Lower lobe of right lung (tissue), 2 donors: ENCODE measurements around the gene HES1. TPM values are rescaled to one million over a fixed set of nuclear protein-coding genes. Genes with fewer than 3 reads are reported as not detected.

ENCODE experiments used
- ATAC-seq, 2 donors: fragments of 200-7000 bp; cut with Tn5 transposase; one replicate each; pipeline ENCODE4 v1.9.1; 2020 to 2022; ENCODE audit warnings: mild to moderate bottlenecking in 2 of 2, moderate library complexity in 2 of 2
- DNase-seq: peaks from one replicate; pipeline ENCODE4 v3.0.0-alpha.2; 2020
- H3K27ac ChIP-seq: fragments of 200-600 bp; one replicate; pipeline ENCODE4 v1.8.0; 2022
- H3K27me3 ChIP-seq: fragments of 200-600 bp; one replicate; pipeline ENCODE4 v1.8.0; 2022; ENCODE audit warnings: low read depth
- H3K36me3 ChIP-seq: fragments of 200-600 bp; one replicate; pipeline ENCODE4 v1.8.0; 2022; ENCODE audit warnings: mild to moderate bottlenecking
- H3K4me1 ChIP-seq: fragments of 200-600 bp; one replicate; pipeline ENCODE4 v1.8.0; 2022
- H3K4me3 ChIP-seq: fragments of 200-600 bp; one replicate; pipeline ENCODE4 v1.8.0; 2022; ENCODE audit warnings: mild to moderate bottlenecking
- H3K9me3 ChIP-seq: fragments of 200-600 bp; one replicate; pipeline ENCODE4 v1.8.0; 2022
- CTCF ChIP-seq: fragments of 200-600 bp; IDR thresholded peaks from one replicate; pipeline ENCODE4 v1.8.0; 2022; ENCODE audit warnings: antibody characterized with exemption, mild to moderate bottlenecking
- intact Hi-C: fragments of 100-400 bp; cut with DNase I; formaldehyde crosslinking; loops from one replicate; pipeline ENCODE4 v1.11.0; 2022
- total RNA-seq: library from RNA; stranded (reverse); fragmentation: NEBNext Ultra II Directional; extraction: Animal tissue kit (Norgen Biotek cat#: 25700); gene quantifications from one replicate; pipeline ENCODE4 v1.2.1, GENCODE V29; 2021
- donor health status: DM: no; HTN: yes; CAD: no; lungs with severe emphysema.

HES1 gene
- total RNA-seq, 1 donor from 2014 or later = 29.5 TPM

- no peak for TF ChIP-seq CTCF
- peaks cover 47% of the 10 kb centered on the region for H3K4me1 ChIP-seq
- ATAC-seq (peak; percentile 1 to 31), DNase-seq (peak; percentile 74)
- H3K36me3 ChIP-seq = no peaks in the 10 kb centered on the region
- peak overlapping the region; percentile 95 for H3K27ac ChIP-seq
- H3K27me3 ChIP-seq = peaks cover 4% of the 10 kb centered on the region
- H3K9me3 ChIP-seq = no peaks in the 10 kb centered on the region
- peak overlapping the region; percentile 45 for H3K4me3 ChIP-seq
- intact Hi-C loops = loop anchor here (10.0 kb wide), 1 partner anchor 174 kb away; no protein-coding TSS in a partner anchor
These were observed 4.8 kb downstream of the HES1 start for GRCh38 chr3:194140520-194141414.

GRCh38 chr3:194141415-194142155, 5.6 kb downstream of the HES1 start:
- Histone ChIP-seq H3K36me3 (no peaks in the 10 kb centered on the region), H3K27me3 (peaks cover 4% of the 10 kb centered on the region), H3K4me3 (peak overlapping the region; percentile 45), H3K4me1 (peaks cover 45% of the 10 kb centered on the region), H3K27ac (peak overlapping the region; percentile 95), H3K9me3 (no peaks in the 10 kb centered on the region)
- intact Hi-C loops = loop anchor here (10.0 kb wide), 1 partner anchor 173 kb away; no protein-coding TSS in a partner anchor
- no peak for TF ChIP-seq CTCF
- peak; percentile 95 for DNase-seq
- peak; percentile 85 to 93 for ATAC-seq

GRCh38 chr3:194142156-194142910, 6.4 kb downstream of the HES1 start:
- H3K4me1 ChIP-seq = peaks cover 45% of the 10 kb centered on the region
- intact Hi-C loops = loop anchor here (10.0 kb wide), 1 partner anchor 172 kb away; no protein-coding TSS in a partner anchor
- peaks cover 4% of the 10 kb centered on the region for H3K27me3 ChIP-seq
- peak overlapping the region; percentile 45 for H3K4me3 ChIP-seq
- DNase-seq (no peak), ATAC-seq (peak in 1 of 2 donors; percentile 0)
- TF ChIP-seq CTCF = no peak
- H3K27ac ChIP-seq = peak overlapping the region; percentile 95
- H3K9me3 ChIP-seq = no peaks in the 10 kb centered on the region
- no peaks in the 10 kb centered on the region for H3K36me3 ChIP-seq

- H3K4me1 ChIP-seq = peaks cover 15% of the 10 kb centered on the region
- DNase-seq = no peak
- H3K9me3 ChIP-seq = no peaks in the 10 kb centered on the region
- no peak for TF ChIP-seq CTCF
- no peak for ATAC-seq
- H3K27me3 ChIP-seq = no peaks in the 10 kb centered on the region
- H3K36me3 ChIP-seq = no peaks in the 10 kb centered on the region
- intact Hi-C loops = loop anchor here (10.0 kb wide), 1 partner anchor 169 kb away; no protein-coding TSS in a partner anchor
- H3K4me3 ChIP-seq = no peak overlapping the region
- no peak overlapping the region for H3K27ac ChIP-seq
These were observed 9.8 kb downstream of the HES1 start for GRCh38 chr3:194145702-194146101.

- intact Hi-C loops = loop anchor here (10.0 kb wide), 1 partner anchor 167 kb away; no protein-coding TSS in a partner anchor
- H3K36me3 ChIP-seq = no peaks in the 10 kb centered on the region
- no peaks in the 10 kb centered on the region for H3K9me3 ChIP-seq
- H3K4me3 ChIP-seq = no peak overlapping the region
- H3K4me1 ChIP-seq = peaks cover 2% of the 10 kb centered on the region
- H3K27me3 ChIP-seq = no peaks in the 10 kb centered on the region
- ATAC-seq (no peak), DNase-seq (no peak)
- no peak for TF ChIP-seq CTCF
- H3K27ac ChIP-seq = no peak overlapping the region
These were observed 11.7 kb downstream of the HES1 start for GRCh38 chr3:194147679-194148078.
